Stimulated activated CD4-positive, alpha-beta T cell treated with anti-CD3 and anti-CD28 coated beads, TNF-alpha, amount 100 ng/mL, for 1 hour (primary cell): Measurements from ENCODE around the gene CARM1.
"Not testable (repeated sequence)": the region's sequence is repeated elsewhere in the genome, so short reads cannot be mapped to it uniquely, and the experiment has no call there.

ENCODE experiments used
- DNase-seq, 3 donors: peaks; one replicate each; pipeline ENCODE4 v3.0.0-alpha.2; 2020; ENCODE audit warnings: low read depth in 3 of 3, low spot score in 1 of 3

CARM1 gene

GRCh38 chr19:10872546-10873107, 1.3 kb downstream of the CARM1 start:
- DNase-seq = no peak

- no peak for DNase-seq
Observed at GRCh38 chr19:10874024-10874423, 2.7 kb downstream of the CARM1 start.

- no peak for DNase-seq
Observed at GRCh38 chr19:10876459-10877240, 5.3 kb downstream of the CARM1 start.

- DNase-seq = not testable (repeated sequence)
Observed at GRCh38 chr19:10877608-10878007, 6.3 kb downstream of the CARM1 start.

GRCh38 chr19:10878253-10878652, 6.9 kb downstream of the CARM1 start:
- no peak for DNase-seq

GRCh38 chr19:10881403-10882107, 10.2 kb downstream of the CARM1 start:
- no peak for DNase-seq

GRCh38 chr19:10882108-10882457, 10.7 kb downstream of the CARM1 start:
- DNase-seq = no peak

- DNase-seq = no peak
Observed at GRCh38 chr19:10884274-10884673, 12.9 kb downstream of the CARM1 start.

GRCh38 chr19:10885201-10886169, 14.1 kb downstream of the CARM1 start:
- no peak for DNase-seq

- DNase-seq = no peak
Observed at GRCh38 chr19:10887616-10888367, 16.4 kb downstream of the CARM1 start.

GRCh38 chr19:10888421-10888866, 17.1 kb downstream of the CARM1 start:
- no peak for DNase-seq

- DNase-seq = no peak
Observed at GRCh38 chr19:10889880-10890279, 18.5 kb downstream of the CARM1 start.

- no peak for DNase-seq
Observed at GRCh38 chr19:10891405-10892086, 20.2 kb downstream of the CARM1 start.

GRCh38 chr19:10892256-10892655, 20.9 kb downstream of the CARM1 start:
- DNase-seq = no peak

- no peak for DNase-seq
Observed at GRCh38 chr19:10894911-10895213, 23.5 kb downstream of the CARM1 start.

GRCh38 chr19:10895363-10895762, 24.0 kb downstream of the CARM1 start:
- DNase-seq = no peak

GRCh38 chr19:10895920-10896319, 24.6 kb downstream of the CARM1 start:
- no peak for DNase-seq

- DNase-seq = no peak
Observed at GRCh38 chr19:10896851-10897526, 25.6 kb downstream of the CARM1 start.

- no peak for DNase-seq
Observed at GRCh38 chr19:10898633-10899032, 27.3 kb downstream of the CARM1 start.
